Measurements from ENCODE around the gene TMEM223. TPM values are rescaled to one million over a fixed set of nuclear protein-coding genes. Genes with fewer than 3 reads are reported as not detected.

Gene TMEM223
- total and polyA plus RNA-seq, 9 of the 15 experiments (the other 6 are each of a cell fraction or from before 2014, with no cell fraction given) = 5.9 to 34.5 (median 19.6) TPM

DNA sequence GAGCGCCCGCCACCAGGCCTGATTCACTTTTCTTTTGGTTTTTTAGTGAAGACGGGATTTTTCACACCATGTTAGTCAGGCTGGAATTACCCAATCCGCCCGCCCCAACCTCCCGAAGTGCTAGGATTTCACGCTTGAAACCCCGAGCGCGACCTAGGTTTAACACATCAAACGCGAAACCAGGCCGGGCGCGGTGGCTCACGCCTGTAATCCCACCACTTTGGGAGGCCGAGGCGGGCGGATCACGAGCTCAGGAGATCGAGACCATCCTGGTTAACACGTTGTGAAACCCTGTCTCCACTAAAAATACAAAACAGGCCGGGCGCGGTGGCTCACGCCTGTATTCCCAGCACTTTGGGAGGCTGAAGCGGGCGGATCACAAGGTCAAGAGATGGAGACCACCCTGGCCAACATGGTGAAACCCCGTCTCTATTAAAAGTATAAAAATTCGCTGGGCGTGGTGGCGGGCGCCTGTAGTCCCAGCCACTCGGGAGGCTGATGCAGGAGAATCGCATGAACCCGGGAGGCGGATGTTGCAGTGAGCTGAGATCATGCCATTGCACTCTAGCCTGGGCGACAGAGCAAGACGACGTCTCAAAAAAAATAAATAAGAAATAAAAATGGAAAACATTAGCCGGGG, 49.0 kb upstream of the TMEM223 start (continued):
- TF ChIP-seq NONO (IDR thresholded peaks at IDR 0.05; ENCODE audit: low read depth in 2 of 2, low read length in 1 of 2) (peak in 1 of 2 experiments; percentile 97; a peak in 2 of 4 replicates), RBM22 (IDR thresholded peaks at IDR 0.05; ENCODE audit: low read depth, low read length, poor library complexity, severe bottlenecking) (peak; percentile 97), FIP1L1 (IDR thresholded peaks at IDR 0.05; ENCODE audit: low read depth, low read length, poor library complexity, severe bottlenecking) (peak; percentile 88), NELFE (IDR thresholded peaks at IDR 0.05; ENCODE audit: insufficient read depth, insufficient read length) (peak; percentile 55), ZC3H4 (CRISPR knock-in tag; IDR thresholded peaks at IDR 0.05; ENCODE audit: borderline replicate concordance) (peak; percentile 84; the same call in 1 of the 2 replicates), ZFX (CRISPR knock-in tag; IDR thresholded peaks at IDR 0.05) (peak; percentile 71), TGIF2 (CRISPR knock-in tag; IDR thresholded peaks at IDR 0.05) (peak; percentile 89), TRIM28 (IDR thresholded peaks at IDR 0.05) (peak; percentile 65; the same call in 1 of the 2 replicates)
- TF ChIP-seq, protein P1, sequence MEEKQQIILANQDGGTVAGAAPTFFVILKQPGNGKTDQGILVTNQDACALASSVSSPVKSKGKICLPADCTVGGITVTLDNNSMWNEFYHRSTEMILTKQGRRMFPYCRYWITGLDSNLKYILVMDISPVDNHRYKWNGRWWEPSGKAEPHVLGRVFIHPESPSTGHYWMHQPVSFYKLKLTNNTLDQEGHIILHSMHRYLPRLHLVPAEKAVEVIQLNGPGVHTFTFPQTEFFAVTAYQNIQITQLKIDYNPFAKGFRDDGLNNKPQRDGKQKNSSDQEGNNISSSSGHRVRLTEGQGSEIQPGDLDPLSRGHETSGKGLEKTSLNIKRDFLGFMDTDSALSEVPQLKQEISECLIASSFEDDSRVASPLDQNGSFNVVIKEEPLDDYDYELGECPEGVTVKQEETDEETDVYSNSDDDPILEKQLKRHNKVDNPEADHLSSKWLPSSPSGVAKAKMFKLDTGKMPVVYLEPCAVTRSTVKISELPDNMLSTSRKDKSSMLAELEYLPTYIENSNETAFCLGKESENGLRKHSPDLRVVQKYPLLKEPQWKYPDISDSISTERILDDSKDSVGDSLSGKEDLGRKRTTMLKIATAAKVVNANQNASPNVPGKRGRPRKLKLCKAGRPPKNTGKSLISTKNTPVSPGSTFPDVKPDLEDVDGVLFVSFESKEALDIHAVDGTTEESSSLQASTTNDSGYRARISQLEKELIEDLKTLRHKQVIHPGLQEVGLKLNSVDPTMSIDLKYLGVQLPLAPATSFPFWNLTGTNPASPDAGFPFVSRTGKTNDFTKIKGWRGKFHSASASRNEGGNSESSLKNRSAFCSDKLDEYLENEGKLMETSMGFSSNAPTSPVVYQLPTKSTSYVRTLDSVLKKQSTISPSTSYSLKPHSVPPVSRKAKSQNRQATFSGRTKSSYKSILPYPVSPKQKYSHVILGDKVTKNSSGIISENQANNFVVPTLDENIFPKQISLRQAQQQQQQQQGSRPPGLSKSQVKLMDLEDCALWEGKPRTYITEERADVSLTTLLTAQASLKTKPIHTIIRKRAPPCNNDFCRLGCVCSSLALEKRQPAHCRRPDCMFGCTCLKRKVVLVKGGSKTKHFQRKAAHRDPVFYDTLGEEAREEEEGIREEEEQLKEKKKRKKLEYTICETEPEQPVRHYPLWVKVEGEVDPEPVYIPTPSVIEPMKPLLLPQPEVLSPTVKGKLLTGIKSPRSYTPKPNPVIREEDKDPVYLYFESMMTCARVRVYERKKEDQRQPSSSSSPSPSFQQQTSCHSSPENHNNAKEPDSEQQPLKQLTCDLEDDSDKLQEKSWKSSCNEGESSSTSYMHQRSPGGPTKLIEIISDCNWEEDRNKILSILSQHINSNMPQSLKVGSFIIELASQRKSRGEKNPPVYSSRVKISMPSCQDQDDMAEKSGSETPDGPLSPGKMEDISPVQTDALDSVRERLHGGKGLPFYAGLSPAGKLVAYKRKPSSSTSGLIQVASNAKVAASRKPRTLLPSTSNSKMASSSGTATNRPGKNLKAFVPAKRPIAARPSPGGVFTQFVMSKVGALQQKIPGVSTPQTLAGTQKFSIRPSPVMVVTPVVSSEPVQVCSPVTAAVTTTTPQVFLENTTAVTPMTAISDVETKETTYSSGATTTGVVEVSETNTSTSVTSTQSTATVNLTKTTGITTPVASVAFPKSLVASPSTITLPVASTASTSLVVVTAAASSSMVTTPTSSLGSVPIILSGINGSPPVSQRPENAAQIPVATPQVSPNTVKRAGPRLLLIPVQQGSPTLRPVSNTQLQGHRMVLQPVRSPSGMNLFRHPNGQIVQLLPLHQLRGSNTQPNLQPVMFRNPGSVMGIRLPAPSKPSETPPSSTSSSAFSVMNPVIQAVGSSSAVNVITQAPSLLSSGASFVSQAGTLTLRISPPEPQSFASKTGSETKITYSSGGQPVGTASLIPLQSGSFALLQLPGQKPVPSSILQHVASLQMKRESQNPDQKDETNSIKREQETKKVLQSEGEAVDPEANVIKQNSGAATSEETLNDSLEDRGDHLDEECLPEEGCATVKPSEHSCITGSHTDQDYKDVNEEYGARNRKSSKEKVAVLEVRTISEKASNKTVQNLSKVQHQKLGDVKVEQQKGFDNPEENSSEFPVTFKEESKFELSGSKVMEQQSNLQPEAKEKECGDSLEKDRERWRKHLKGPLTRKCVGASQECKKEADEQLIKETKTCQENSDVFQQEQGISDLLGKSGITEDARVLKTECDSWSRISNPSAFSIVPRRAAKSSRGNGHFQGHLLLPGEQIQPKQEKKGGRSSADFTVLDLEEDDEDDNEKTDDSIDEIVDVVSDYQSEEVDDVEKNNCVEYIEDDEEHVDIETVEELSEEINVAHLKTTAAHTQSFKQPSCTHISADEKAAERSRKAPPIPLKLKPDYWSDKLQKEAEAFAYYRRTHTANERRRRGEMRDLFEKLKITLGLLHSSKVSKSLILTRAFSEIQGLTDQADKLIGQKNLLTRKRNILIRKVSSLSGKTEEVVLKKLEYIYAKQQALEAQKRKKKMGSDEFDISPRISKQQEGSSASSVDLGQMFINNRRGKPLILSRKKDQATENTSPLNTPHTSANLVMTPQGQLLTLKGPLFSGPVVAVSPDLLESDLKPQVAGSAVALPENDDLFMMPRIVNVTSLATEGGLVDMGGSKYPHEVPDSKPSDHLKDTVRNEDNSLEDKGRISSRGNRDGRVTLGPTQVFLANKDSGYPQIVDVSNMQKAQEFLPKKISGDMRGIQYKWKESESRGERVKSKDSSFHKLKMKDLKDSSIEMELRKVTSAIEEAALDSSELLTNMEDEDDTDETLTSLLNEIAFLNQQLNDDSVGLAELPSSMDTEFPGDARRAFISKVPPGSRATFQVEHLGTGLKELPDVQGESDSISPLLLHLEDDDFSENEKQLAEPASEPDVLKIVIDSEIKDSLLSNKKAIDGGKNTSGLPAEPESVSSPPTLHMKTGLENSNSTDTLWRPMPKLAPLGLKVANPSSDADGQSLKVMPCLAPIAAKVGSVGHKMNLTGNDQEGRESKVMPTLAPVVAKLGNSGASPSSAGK (IDR thresholded peaks at IDR 0.05) = peak; percentile 48; the same call in 1 of the 2 replicates
- TF ChIP-seq, protein P2, sequence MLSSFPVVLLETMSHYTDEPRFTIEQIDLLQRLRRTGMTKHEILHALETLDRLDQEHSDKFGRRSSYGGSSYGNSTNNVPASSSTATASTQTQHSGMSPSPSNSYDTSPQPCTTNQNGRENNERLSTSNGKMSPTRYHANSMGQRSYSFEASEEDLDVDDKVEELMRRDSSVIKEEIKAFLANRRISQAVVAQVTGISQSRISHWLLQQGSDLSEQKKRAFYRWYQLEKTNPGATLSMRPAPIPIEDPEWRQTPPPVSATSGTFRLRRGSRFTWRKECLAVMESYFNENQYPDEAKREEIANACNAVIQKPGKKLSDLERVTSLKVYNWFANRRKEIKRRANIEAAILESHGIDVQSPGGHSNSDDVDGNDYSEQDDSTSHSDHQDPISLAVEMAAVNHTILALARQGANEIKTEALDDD (IDR thresholded peaks at IDR 0.05) = peak; percentile 85; the same call in 1 of the 2 replicates

Data from K562 (cell line).